Stimulated activated effector memory CD8-positive, alpha-beta T cell treated with anti-CD3 and anti-CD28 coated beads, Interleukin-12 subunit alpha, Interleukin-12 subunit beta, amount 100 ng/mL, for 72 hours (primary cell): ENCODE results near the gene RBM33.
A peak's percentile ranks its signal among the peaks of the same experiment; 100 is the strongest.

Source experiments
- ATAC-seq: fragments of 150-1000 bp; cut with Tn5 transposase; 2 replicates; pipeline ENCODE4 v1.10.0; 2021
- DNase-seq, 2 donors: peaks; one replicate each; pipeline ENCODE4 v3.0.0; 2021 to 2022; ENCODE audit warnings: low spot score in 2 of 2
- H3K27ac Mint-ChIP-seq: one replicate; pipeline ENCODE4 v1.8.0; 2022; ENCODE audit warnings: mild to moderate bottlenecking, mixed read lengths
- H3K36me3 Mint-ChIP-seq: one replicate; pipeline ENCODE4 v1.8.0; 2022; ENCODE audit warnings: mild to moderate bottlenecking, mixed read lengths
- H3K4me1 Mint-ChIP-seq: one replicate; pipeline ENCODE4 v1.8.0; 2022; ENCODE audit warnings: mixed read lengths
- H3K4me3 Mint-ChIP-seq: one replicate; pipeline ENCODE4 v1.8.0; 2022; ENCODE audit warnings: mild to moderate bottlenecking, mixed read lengths
- H3K9me3 Mint-ChIP-seq: one replicate; pipeline ENCODE4 v1.8.0; 2022; ENCODE audit warnings: mixed read lengths

The RBM33 gene

GRCh38 chr7:155796381-155797261 is 152.2 kb downstream of the RBM33 start:
- Mint-ChIP-seq H3K27ac (no peak overlapping the region), H3K9me3 (no peaks in the 10 kb centered on the region), H3K4me3 (no peak overlapping the region), H3K4me1 (no peaks in the 10 kb centered on the region), H3K36me3 (no peaks in the 10 kb centered on the region)
- DNase-seq (peak; percentile 79 to 85), ATAC-seq (peak; percentile 70)

DNA sequence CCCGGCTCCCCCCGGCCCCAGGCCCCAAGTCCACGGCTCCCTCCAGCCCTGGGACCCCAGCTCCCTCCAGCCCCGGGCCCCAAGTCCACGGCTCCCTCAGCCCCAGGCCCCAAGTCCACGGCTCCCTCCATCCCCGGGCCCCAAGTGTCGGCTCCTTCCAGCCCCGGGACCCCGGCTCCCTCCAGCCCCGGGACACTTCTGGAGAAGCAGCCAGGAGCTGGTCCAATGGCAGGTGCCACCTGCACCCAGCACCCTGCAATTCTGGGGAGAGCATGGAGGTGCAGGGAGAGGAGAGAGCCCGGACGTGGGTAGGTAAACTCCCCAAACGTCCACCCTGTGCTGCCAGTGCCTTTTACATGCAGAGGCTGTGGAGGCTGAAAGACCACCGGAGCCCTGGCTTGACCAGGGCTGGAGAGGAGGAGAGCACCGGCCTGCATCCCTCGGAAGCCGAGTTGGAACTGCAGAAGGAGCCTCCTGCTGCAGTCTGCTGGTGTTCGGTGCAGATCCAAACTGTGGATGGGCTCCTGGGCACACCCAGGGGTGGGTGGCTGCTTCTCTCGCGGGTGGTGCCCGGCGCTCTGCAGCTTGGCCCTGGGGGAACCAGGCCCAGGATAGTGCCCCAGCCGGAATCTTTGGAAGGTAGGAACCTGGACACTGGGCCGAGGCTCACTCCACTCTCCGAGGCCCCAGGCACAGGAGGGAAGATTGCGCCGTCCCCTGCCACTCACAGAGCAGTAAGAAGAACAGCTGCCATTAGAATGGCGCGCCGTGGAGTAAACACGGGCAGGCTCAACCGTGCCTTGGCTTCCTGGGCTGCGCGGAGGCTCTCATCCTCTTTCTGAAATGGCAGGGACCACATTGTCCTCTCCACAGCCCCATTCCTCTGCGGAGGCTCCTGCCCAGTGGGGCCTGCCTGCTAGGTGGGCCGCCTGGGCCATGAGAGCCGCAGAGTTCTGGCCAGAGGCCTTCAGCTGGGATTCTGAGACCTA is 153.1 kb downstream of the RBM33 start:
- H3K4me1 Mint-ChIP-seq, result no peaks in the 10 kb centered on the region
- peak; percentile 14 for ATAC-seq

DNA sequence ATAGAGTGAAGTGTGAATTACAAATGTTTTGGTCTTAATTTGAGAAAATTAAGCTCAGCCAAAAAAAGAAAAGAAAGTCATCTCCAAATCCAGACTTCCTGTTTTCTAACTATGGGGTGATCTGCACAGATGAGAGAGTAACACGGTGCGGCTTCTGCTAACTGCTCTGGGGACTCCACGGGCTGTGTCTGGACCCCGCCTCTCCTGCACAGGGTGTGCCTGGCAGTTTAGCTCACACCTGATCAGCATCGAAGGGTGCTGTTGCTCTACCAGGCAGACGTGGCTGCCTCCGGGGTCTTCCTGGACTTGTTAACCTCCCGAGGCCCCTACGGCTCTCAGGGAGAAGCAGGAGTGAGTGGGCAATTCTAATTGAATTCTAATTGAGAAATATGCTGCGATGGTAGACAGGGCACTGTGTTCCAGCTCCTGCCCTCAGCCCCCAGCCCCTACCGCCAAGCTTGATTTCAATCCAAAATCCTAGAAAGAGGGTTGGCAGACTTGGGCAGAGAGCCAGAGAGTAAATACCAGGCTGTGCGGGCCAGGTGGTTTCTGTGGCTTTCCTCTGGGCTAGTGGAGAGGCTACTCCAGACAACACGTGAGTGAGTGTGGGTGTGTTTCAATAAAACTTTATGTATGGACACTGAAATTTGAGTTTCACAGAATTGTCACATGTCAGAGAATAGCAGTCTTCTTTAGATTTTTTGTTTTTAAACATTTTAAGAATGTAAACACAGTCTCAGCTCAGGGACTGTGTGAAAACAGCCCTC is 154.4 kb downstream of the RBM33 start:
- Mint-ChIP-seq H3K27ac (no peak overlapping the region), H3K36me3 (no peaks in the 10 kb centered on the region), H3K9me3 (no peaks in the 10 kb centered on the region), H3K4me3 (no peak overlapping the region), H3K4me1 (peaks cover 6% of the 10 kb centered on the region)
- DNase-seq, result no peak
- ATAC-seq, result no peak

More for the DNA sequence above, 153.1 kb downstream of the RBM33 start:
- no peak overlapping the region for H3K4me3 Mint-ChIP-seq
- no peak for DNase-seq
- no peaks in the 10 kb centered on the region for H3K9me3 Mint-ChIP-seq
- H3K27ac Mint-ChIP-seq, result no peak overlapping the region
- H3K36me3 Mint-ChIP-seq, result no peaks in the 10 kb centered on the region

- H3K4me3 Mint-ChIP-seq, result no peak overlapping the region
- ATAC-seq (no peak), DNase-seq (no peak)
- peaks cover 6% of the 10 kb centered on the region for H3K4me1 Mint-ChIP-seq
- no peaks in the 10 kb centered on the region for H3K9me3 Mint-ChIP-seq
- no peaks in the 10 kb centered on the region for H3K36me3 Mint-ChIP-seq
- H3K27ac Mint-ChIP-seq, result no peak overlapping the region
Observed at GRCh38 chr7:155799514-155799913, 155.1 kb downstream of the RBM33 start.

DNA sequence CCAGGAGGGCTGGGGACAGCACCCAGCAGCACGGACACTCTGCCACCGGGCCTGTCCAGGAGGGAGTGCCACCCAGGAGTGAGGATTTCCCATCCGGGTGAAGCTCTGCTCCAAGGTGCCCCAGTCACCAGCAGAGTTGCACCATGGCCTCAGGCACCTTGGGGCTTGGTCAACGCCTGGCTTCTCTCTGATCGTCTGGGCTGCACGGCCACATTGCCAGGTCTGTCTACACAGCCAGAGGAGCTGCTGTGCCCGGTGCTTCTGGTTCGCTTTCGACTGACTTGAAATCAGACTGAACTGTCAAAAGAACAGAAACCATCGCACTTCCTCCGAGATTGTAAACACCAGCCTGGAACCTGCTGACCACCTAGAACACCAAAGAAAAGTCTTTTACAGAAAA is 155.8 kb downstream of the RBM33 start:
- H3K36me3 Mint-ChIP-seq, result no peaks in the 10 kb centered on the region
- no peaks in the 10 kb centered on the region for H3K9me3 Mint-ChIP-seq
- H3K4me3 Mint-ChIP-seq, result no peak overlapping the region
- peaks cover 6% of the 10 kb centered on the region for H3K4me1 Mint-ChIP-seq
- DNase-seq, result no peak
- H3K27ac Mint-ChIP-seq, result no peak overlapping the region
- no peak for ATAC-seq

- Mint-ChIP-seq H3K9me3 (no peaks in the 10 kb centered on the region), H3K4me3 (no peak overlapping the region), H3K4me1 (peaks cover 6% of the 10 kb centered on the region), H3K36me3 (no peaks in the 10 kb centered on the region), H3K27ac (no peak overlapping the region)
- ATAC-seq (no peak), DNase-seq (no peak)
Observed at GRCh38 chr7:155800741-155801267, 156.3 kb downstream of the RBM33 start.

GRCh38 chr7:155802291-155802690 is 157.8 kb downstream of the RBM33 start:
- no peak overlapping the region for H3K4me3 Mint-ChIP-seq
- no peak for DNase-seq
- H3K27ac Mint-ChIP-seq, result no peak overlapping the region
- H3K4me1 Mint-ChIP-seq, result peaks cover 6% of the 10 kb centered on the region
- ATAC-seq, result no peak
- H3K36me3 Mint-ChIP-seq, result no peaks in the 10 kb centered on the region
- no peaks in the 10 kb centered on the region for H3K9me3 Mint-ChIP-seq

- ATAC-seq, result no peak
- H3K4me3 Mint-ChIP-seq, result peak overlapping the region; percentile 75
- H3K4me1 Mint-ChIP-seq, result peaks cover 12% of the 10 kb centered on the region
- no peaks in the 10 kb centered on the region for H3K36me3 Mint-ChIP-seq
- no peak for DNase-seq
- no peak overlapping the region for H3K27ac Mint-ChIP-seq
- H3K9me3 Mint-ChIP-seq, result no peaks in the 10 kb centered on the region
Observed at GRCh38 chr7:155802906-155803417, 158.5 kb downstream of the RBM33 start.

DNA sequence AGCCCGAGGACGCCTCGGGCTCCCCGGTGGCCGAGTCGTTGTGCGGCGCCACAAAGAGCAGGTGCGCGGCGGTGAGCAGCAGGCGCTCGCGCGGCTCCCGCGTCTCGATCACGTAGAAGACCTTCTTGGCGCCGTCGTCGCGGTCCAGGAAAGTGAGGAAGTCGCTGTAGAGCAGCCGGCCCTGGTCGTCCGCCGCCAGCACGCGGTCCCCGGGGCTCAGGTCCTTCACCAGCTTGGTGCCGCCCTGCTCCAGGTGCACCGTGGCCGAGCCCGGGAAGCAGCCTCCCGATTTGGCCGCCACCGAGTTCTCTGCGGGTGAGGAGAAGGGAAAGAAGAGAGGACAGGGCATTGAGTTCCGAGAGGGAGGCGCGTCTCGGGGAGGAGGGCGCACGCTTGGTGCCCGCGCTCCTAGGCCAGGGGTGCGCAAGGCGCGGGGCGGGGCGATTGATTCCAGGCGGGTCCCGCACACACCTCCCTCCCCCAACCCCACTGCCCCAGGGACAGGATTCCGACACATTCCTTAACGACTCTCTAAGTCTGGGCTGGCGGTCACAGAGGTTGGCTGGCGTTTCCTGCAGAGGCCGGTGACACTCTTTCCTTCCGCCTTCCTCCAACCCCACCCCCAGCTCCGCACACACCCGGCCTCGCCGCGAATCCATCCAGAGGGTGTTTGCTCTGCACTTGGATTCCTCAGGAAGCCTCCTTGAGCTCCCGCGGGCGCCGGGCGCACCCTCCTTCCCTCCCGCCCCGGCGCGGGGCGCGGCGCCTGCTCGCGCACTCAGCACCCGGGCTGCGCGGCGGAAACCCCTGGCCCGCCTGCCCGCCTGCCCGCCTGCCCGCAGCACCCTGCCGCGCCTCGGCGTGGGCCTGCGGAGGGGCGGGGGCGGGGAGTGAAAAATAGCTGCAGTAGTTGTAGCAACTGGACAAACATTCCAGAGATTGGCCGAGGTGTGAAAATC is 159.2 kb downstream of the RBM33 start:
- Mint-ChIP-seq H3K9me3 (no peaks in the 10 kb centered on the region), H3K36me3 (no peaks in the 10 kb centered on the region), H3K27ac (no peak overlapping the region), H3K4me3 (peak overlapping the region; percentile 75), H3K4me1 (peaks cover 14% of the 10 kb centered on the region)
- ATAC-seq (no peak), DNase-seq (no peak)

GRCh38 chr7:155804431-155804831 is 160.0 kb downstream of the RBM33 start:
- H3K9me3 Mint-ChIP-seq, result no peaks in the 10 kb centered on the region
- no peak overlapping the region for H3K27ac Mint-ChIP-seq
- DNase-seq (no peak), ATAC-seq (no peak)
- H3K4me3 Mint-ChIP-seq, result peak overlapping the region; percentile 75
- no peaks in the 10 kb centered on the region for H3K36me3 Mint-ChIP-seq
- peaks cover 18% of the 10 kb centered on the region for H3K4me1 Mint-ChIP-seq

- peaks cover 18% of the 10 kb centered on the region for H3K4me1 Mint-ChIP-seq
- H3K9me3 Mint-ChIP-seq, result no peaks in the 10 kb centered on the region
- H3K27ac Mint-ChIP-seq, result no peak overlapping the region
- peak; percentile 56 to 72 for DNase-seq
- peak overlapping the region; percentile 75 for H3K4me3 Mint-ChIP-seq
- H3K36me3 Mint-ChIP-seq, result no peaks in the 10 kb centered on the region
- peak; percentile 71 for ATAC-seq
Observed at GRCh38 chr7:155804897-155805825, 160.7 kb downstream of the RBM33 start.

- peak overlapping the region; percentile 75 for H3K4me3 Mint-ChIP-seq
Observed at GRCh38 chr7:155805826-155806095, 161.3 kb downstream of the RBM33 start.

More at GRCh38 chr7:155805826-155806095, 161.3 kb downstream of the RBM33 start:
- H3K9me3 Mint-ChIP-seq, result no peaks in the 10 kb centered on the region
- H3K36me3 Mint-ChIP-seq, result no peaks in the 10 kb centered on the region
- H3K27ac Mint-ChIP-seq, result no peak overlapping the region
- peaks cover 18% of the 10 kb centered on the region for H3K4me1 Mint-ChIP-seq
- ATAC-seq (no peak), DNase-seq (no peak)
